ENCODE results near the gene ENPP3. TPM values are rescaled to one million over a fixed set of nuclear protein-coding genes. Genes with fewer than 3 reads are reported as not detected.

Gene ENPP3
- polyA plus RNA-seq, 1 experiment = not detected

GRCh38 chr6:131721161-131721560, 84.1 kb downstream of the ENPP3 start:
- POLR2A ChIA-PET = no interaction called here
- Histone ChIP-seq H3K27me3 (ENCODE audit: control insufficient read depth, insufficient read depth, low read length) (no peaks in the 10 kb centered on the region), H3K4me3 (ENCODE audit: low read depth, low read length) (no peak overlapping the region), H3K36me3 (ENCODE audit: control insufficient read depth, insufficient read depth, low read length) (no peaks in the 10 kb centered on the region)
- no peak for TF ChIP-seq CTCF (IDR thresholded peaks at IDR 0.05; ENCODE audit: insufficient read depth, low read depth, low read length)
- CTCF ChIA-PET = interaction anchor here (1.4 kb wide), 1 partner anchor 194 kb away, joined by 3 read pairs; no protein-coding TSS in a partner anchor
- DNase-seq (ENCODE audit: low read depth) = no peak

- TF ChIP-seq CTCF (IDR thresholded peaks at IDR 0.05; ENCODE audit: insufficient read depth, low read depth, low read length) = no peak
- DNase-seq (ENCODE audit: low read depth) = no peak
- Histone ChIP-seq H3K36me3 (ENCODE audit: control insufficient read depth, insufficient read depth, low read length) (no peaks in the 10 kb centered on the region), H3K4me3 (ENCODE audit: low read depth, low read length) (no peak overlapping the region), H3K27me3 (ENCODE audit: control insufficient read depth, insufficient read depth, low read length) (no peaks in the 10 kb centered on the region)
- ChIA-PET CTCF (interaction anchor here (1.6 kb wide), 1 partner anchor 29 kb away, joined by 5 read pairs; no protein-coding TSS in a partner anchor), POLR2A (no interaction called here)
These were observed 87.0 kb downstream of the ENPP3 start for GRCh38 chr6:131724114-131724513.

GRCh38 chr6:131727467-131727866, 90.4 kb downstream of the ENPP3 start:
- ChIA-PET CTCF (interaction anchor here (0.6 to 1.8 kb wide), 2 partner anchors 8 to 32 kb away, joined by 4 to 5 read pairs; no protein-coding TSS in a partner anchor), POLR2A (no interaction called here)
- no peak for TF ChIP-seq CTCF (IDR thresholded peaks at IDR 0.05; ENCODE audit: insufficient read depth, low read depth, low read length)
- DNase-seq (ENCODE audit: low read depth) = no peak
- H3K36me3 ChIP-seq (ENCODE audit: control insufficient read depth, insufficient read depth, low read length) = no peaks in the 10 kb centered on the region
- H3K27me3 ChIP-seq (ENCODE audit: control insufficient read depth, insufficient read depth, low read length) = no peaks in the 10 kb centered on the region
- no peak overlapping the region for H3K4me3 ChIP-seq (ENCODE audit: low read depth, low read length)

DNA sequence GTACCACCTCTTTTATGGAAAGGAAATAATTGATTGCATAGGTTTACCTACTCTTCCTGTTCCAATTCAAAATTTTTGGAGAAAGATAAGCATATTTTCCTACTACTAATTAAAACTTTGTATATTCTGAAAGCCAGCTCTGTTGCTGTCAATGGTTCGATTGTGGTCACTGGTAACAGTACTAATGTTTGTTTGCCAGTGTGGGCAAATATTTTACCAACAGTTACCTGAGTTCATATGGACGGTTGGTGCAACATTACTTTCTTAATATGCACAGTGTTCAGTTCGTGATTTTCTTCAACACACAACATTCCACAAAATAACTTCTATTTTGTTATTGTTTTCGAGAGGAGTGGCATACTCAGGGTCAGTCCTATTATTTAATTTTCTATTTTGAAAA, 90.8 kb downstream of the ENPP3 start:
- DNase-seq (ENCODE audit: low read depth) = no peak
- no peak for TF ChIP-seq CTCF (IDR thresholded peaks at IDR 0.05; ENCODE audit: insufficient read depth, low read depth, low read length)
- CTCF ChIA-PET = interaction anchor here (0.6 to 1.8 kb wide), 2 partner anchors 8 to 33 kb away, joined by 4 to 5 read pairs; no protein-coding TSS in a partner anchor

GRCh38 chr6:131728296-131728939, 91.3 kb downstream of the ENPP3 start:
- peak; percentile 33 for DNase-seq (ENCODE audit: low read depth)
- no peaks in the 10 kb centered on the region for H3K36me3 ChIP-seq (ENCODE audit: control insufficient read depth, insufficient read depth, low read length)
- H3K4me3 ChIP-seq (ENCODE audit: low read depth, low read length) = no peak overlapping the region
- TF ChIP-seq CTCF (IDR thresholded peaks at IDR 0.05; ENCODE audit: insufficient read depth, low read depth, low read length) = no peak
- H3K27me3 ChIP-seq (ENCODE audit: control insufficient read depth, insufficient read depth, low read length) = no peaks in the 10 kb centered on the region
- ChIA-PET CTCF (interaction anchor here (1.5 to 1.8 kb wide), 2 partner anchors 33 to 182 kb away, joined by 4 to 7 read pairs; no protein-coding TSS in a partner anchor), POLR2A (no interaction called here)

More for the DNA sequence above, 90.8 kb downstream of the ENPP3 start:
- H3K36me3 ChIP-seq (ENCODE audit: control insufficient read depth, insufficient read depth, low read length) = no peaks in the 10 kb centered on the region
- H3K4me3 ChIP-seq (ENCODE audit: low read depth, low read length) = no peak overlapping the region
- H3K27me3 ChIP-seq (ENCODE audit: control insufficient read depth, insufficient read depth, low read length) = no peaks in the 10 kb centered on the region
- POLR2A ChIA-PET = no interaction called here
